K562 (cell line): ENCODE data around the gene CCDC9. TPM values are rescaled to one million over a fixed set of nuclear protein-coding genes. Genes with fewer than 3 reads are reported as not detected.

ENCODE experiments used
- ATF4 ChIP-seq: fragments of 450-650 bp; formaldehyde crosslinking; IDR thresholded peaks from 2 replicates; pipeline ENCODE4 v1.4.0; 2022; ENCODE audit warnings: mild to moderate bottlenecking, moderate library complexity
- CBFA2T3 ChIP-seq: fragments of 450-650 bp; IDR thresholded peaks from 2 replicates; pipeline ENCODE4 v1.6.1; 2017
- DMBX1 ChIP-seq: fragments of 250-450 bp; sonication (Bioruptor Pico); IDR thresholded peaks from 2 replicates; pipeline ENCODE4 v1.8.0; 2022; ENCODE audit warnings: inconsistent platforms, mild to moderate bottlenecking, moderate library complexity, borderline replicate concordance
- FOXK1 ChIP-seq: sonication (generic); formaldehyde crosslinking; IDR thresholded peaks from 2 replicates; pipeline ENCODE4 v1.8.0; 2022; ENCODE audit warnings: missing genetic modification reagents, mild to moderate bottlenecking, borderline replicate concordance
- KLF1 ChIP-seq: fragments of 450-650 bp; IDR thresholded peaks from 2 replicates; pipeline ENCODE4 v1.6.1; 2016; ENCODE audit warnings: missing genetic modification characterization, missing compliant biosample characterization
- MAZ ChIP-seq, 2 experiments: fragments of 450-650 bp in 1 of 2; sonication (generic) in 1 of 2; formaldehyde crosslinking; IDR thresholded peaks in 1 of 2; conservative IDR thresholded peaks in 1 of 2; 2 replicates each; pipeline versions ENCODE4 v1.4.0 to v1.5.0; 2020; ENCODE audit warnings: mild to moderate bottlenecking in 1 of 2, missing genetic modification reagents in 1 of 2
- MIER1 ChIP-seq: fragments of 450-650 bp; IDR thresholded peaks from 2 replicates; pipeline ENCODE4 v1.6.1; 2016; ENCODE audit warnings: antibody characterized with exemption, mild to moderate bottlenecking, low read depth
- MTA1 ChIP-seq: fragments of 450-650 bp; IDR thresholded peaks from 2 replicates; pipeline ENCODE4 v1.6.1; 2017; ENCODE audit warnings: borderline replicate concordance
- NEUROD1 ChIP-seq: fragments of 150-350 bp; IDR thresholded peaks from 2 replicates; pipeline ENCODE4 v1.6.1; 2014; ENCODE audit warnings: borderline replicate concordance, low read length, low read depth; ENCODE audit not compliant: partially characterized antibody
- NR2C2 ChIP-seq, 2 experiments: fragments of 200-800 bp in 1 of 2; sonication (Bioruptor generic) in 1 of 2; sonication (generic) in 1 of 2; formaldehyde crosslinking in 1 of 2; IDR thresholded peaks; 2 replicates each; pipeline versions ENCODE4 v1.6.1 to v1.8.0; 2016 to 2022; ENCODE audit warnings: mild to moderate bottlenecking in 1 of 2, missing compliant biosample characterization in 1 of 2, missing genetic modification characterization in 1 of 2, missing genetic modification reagents in 1 of 2
- PYGO2 ChIP-seq: fragments of 450-650 bp; IDR thresholded peaks from 2 replicates; pipeline ENCODE4 v1.6.1; 2016; ENCODE audit warnings: mild to moderate bottlenecking, missing genetic modification characterization, moderate library complexity, missing compliant biosample characterization
- TAF1 ChIP-seq: IDR thresholded peaks from 2 replicates; pipeline ENCODE4 v1.6.1; 2011; ENCODE audit warnings: mild to moderate bottlenecking, low read length, moderate library complexity; ENCODE audit not compliant: insufficient read depth, control insufficient read depth, severe bottlenecking; ENCODE audit errors: extremely low read depth
- ZBTB7A ChIP-seq: IDR thresholded peaks from 2 replicates; pipeline ENCODE4 v1.6.1; 2011; ENCODE audit warnings: low read depth, mild to moderate bottlenecking, low read length, moderate library complexity, borderline replicate concordance; ENCODE audit not compliant: control insufficient read depth
- ZFP36 ChIP-seq: fragments of 150-350 bp; IDR thresholded peaks from 2 replicates; pipeline ENCODE4 v1.6.1; 2018; ENCODE audit warnings: low read length, low read depth; ENCODE audit not compliant: partially characterized antibody
- ZNF431 ChIP-seq: sonication (generic); formaldehyde crosslinking; IDR thresholded peaks from 2 replicates; pipeline ENCODE4 v1.8.0; 2022; ENCODE audit warnings: mild to moderate bottlenecking, missing genetic modification reagents
- ZNF766 ChIP-seq: fragments of 200-800 bp; sonication (Bioruptor generic); conservative IDR thresholded peaks from 2 replicates; pipeline ENCODE4 v1.6.1; 2016; ENCODE audit warnings: missing genetic modification characterization, missing compliant biosample characterization
- ZSCAN29 ChIP-seq: fragments of 450-650 bp; IDR thresholded peaks from 2 replicates; pipeline ENCODE4 v1.6.1; 2017
- polyA plus RNA-seq, 8 experiments: library from polyadenylated mRNA; depleted of rRNA in 4 of 8; stranded (reverse) in 5 of 8; unstranded in 3 of 8; fragments of >200 nt; fragmentation: Nextera tagmentation in 2 of 8; fragmentation: Illumina TruSeq in 1 of 8; extraction: Ambion mirVana in 2 of 8; extraction: Trizol in 1 of 8; gene quantifications; 2 replicates each; pipeline versions ENCODE4 v1.2.1 to v1.2.3, GENCODE V29; 2011 to 2014; ENCODE audit warnings: inconsistent platforms in 1 of 8, missing spikeins in 1 of 8
- total RNA-seq, 7 experiments: library from RNA; depleted of rRNA in 6 of 7; stranded (reverse); fragments of >200 nt in 6 of 7; fragmentation: Illumina TruSeq in 2 of 7; extraction: Trizol in 2 of 7; gene quantifications; 2 replicates each; pipeline versions ENCODE4 v1.2.1 to v1.2.3, GENCODE V29; 2011 to 2021; ENCODE audit warnings: low replicate concordance in 1 of 7
- TF ChIP-seq, protein P1 (sequence below): fragments of 250-450 bp; sonication (Bioruptor Pico); IDR thresholded peaks from 2 replicates; pipeline ENCODE4 v1.8.0; 2022; ENCODE audit warnings: inconsistent platforms, mild to moderate bottlenecking, moderate library complexity, borderline replicate concordance
- TF ChIP-seq, protein P2 (sequence below), 2 experiments: IDR thresholded peaks; 2 replicates each; pipeline ENCODE4 v1.6.1; 2011; ENCODE audit warnings: borderline replicate concordance in 1 of 2, control low read depth in 1 of 2, low read depth in 1 of 2, low read length in 1 of 2, mild to moderate bottlenecking in 1 of 2, mixed read lengths in 1 of 2, moderate library complexity in 1 of 2; ENCODE audit not compliant: insufficient read depth in 1 of 2, insufficient read length in 1 of 2, poor library complexity in 1 of 2, severe bottlenecking in 1 of 2; ENCODE audit errors: extremely low read depth in 1 of 2

Gene CCDC9
- total and polyA plus RNA-seq, 9 of the 15 experiments (the other 6 are each of a cell fraction or from before 2014, with no cell fraction given), result 0.23 to 38.6 (median 8.4) TPM

- TF ChIP-seq, protein P1, sequence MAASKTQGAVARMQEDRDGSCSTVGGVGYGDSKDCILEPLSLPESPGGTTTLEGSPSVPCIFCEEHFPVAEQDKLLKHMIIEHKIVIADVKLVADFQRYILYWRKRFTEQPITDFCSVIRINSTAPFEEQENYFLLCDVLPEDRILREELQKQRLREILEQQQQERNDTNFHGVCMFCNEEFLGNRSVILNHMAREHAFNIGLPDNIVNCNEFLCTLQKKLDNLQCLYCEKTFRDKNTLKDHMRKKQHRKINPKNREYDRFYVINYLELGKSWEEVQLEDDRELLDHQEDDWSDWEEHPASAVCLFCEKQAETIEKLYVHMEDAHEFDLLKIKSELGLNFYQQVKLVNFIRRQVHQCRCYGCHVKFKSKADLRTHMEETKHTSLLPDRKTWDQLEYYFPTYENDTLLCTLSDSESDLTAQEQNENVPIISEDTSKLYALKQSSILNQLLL (CRISPR knock-in tag), result no peak
- peak; percentile 19 for TF ChIP-seq TAF1
- peak; percentile 80 for TF ChIP-seq ZNF766 (CRISPR knock-in tag)
- TF ChIP-seq NR2C2 (CRISPR knock-in tag; IDR thresholded peaks at IDR 0.05), result no peak
- TF ChIP-seq NR2C2 (tag; IDR thresholded peaks at IDR 0.05), result peak; percentile 51; the same call in 1 of the 2 replicates
- peak; percentile 44 for TF ChIP-seq ZFP36
- TF ChIP-seq KLF1 (tag), result peak; percentile 80
- peak; percentile 85; the same call in 1 of the 2 replicates for TF ChIP-seq FOXK1 (CRISPR knock-in tag)
- peak; percentile 88 for TF ChIP-seq ZBTB7A
- peak; percentile 78 for TF ChIP-seq MIER1
- peak; percentile 100 for TF ChIP-seq ATF4 (CRISPR knock-in tag)
- TF ChIP-seq, protein P2, sequence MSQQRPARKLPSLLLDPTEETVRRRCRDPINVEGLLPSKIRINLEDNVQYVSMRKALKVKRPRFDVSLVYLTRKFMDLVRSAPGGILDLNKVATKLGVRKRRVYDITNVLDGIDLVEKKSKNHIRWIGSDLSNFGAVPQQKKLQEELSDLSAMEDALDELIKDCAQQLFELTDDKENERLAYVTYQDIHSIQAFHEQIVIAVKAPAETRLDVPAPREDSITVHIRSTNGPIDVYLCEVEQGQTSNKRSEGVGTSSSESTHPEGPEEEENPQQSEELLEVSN (IDR thresholded peaks at IDR 0.05; ENCODE audit: borderline replicate concordance in 1 of 2, extremely low read depth in 1 of 2, insufficient read depth in 1 of 2, insufficient read length in 1 of 2, low read depth in 1 of 2, low read length in 1 of 2, poor library complexity in 1 of 2, severe bottlenecking in 1 of 2), result peak; percentile 79 to 82
- TF ChIP-seq ZNF431 (CRISPR knock-in tag), result peak; percentile 67; the same call in 1 of the 2 replicates
- peak; percentile 100 for TF ChIP-seq MAZ (CRISPR knock-in tag; conservative IDR thresholded peaks at IDR 0.05 in 1 of 2, IDR thresholded peaks at IDR 0.05 in 1 of 2)
- peak; percentile 96 for TF ChIP-seq NEUROD1
- peak; percentile 17 for TF ChIP-seq DMBX1 (CRISPR knock-in tag)
- no peak for TF ChIP-seq PYGO2
- TF ChIP-seq ZSCAN29, result no peak
- peak; percentile 93 for TF ChIP-seq CBFA2T3
- peak; percentile 37; the same call in 1 of the 2 replicates for TF ChIP-seq MTA1
These were observed 12.4 kb upstream of the CCDC9 start (continued) for GRCh38 chr19:47243776-47244547.
